Activated T-helper 2 cell treated with anti-CD3 and anti-CD28 coated beads, Interferon-gamma antibody, Interleukin-2, Interleukin-4, amounts not matched to agents 10 μg/mL and 5 μg/mL and 100 μg/mL, durations not matched to agents 14 hours and 24 hours and 36 hours (primary cell): ENCODE measurements around the gene SLC8A1. TPM values are rescaled to one million over a fixed set of nuclear protein-coding genes. Genes with fewer than 3 reads are reported as not detected.

Experiments
- DNase-seq: peaks from one replicate; pipeline ENCODE4 v3.0.0; 2021; ENCODE audit warnings: low spot score
- H3K27ac Mint-ChIP-seq: one replicate; pipeline ENCODE4 v1.8.0; 2021; ENCODE audit warnings: mixed read lengths
- H3K27me3 Mint-ChIP-seq: one replicate; pipeline ENCODE4 v1.8.0; 2021; ENCODE audit warnings: low read depth, mixed read lengths
- H3K36me3 Mint-ChIP-seq: one replicate; pipeline ENCODE4 v1.8.0; 2021; ENCODE audit warnings: low read depth, mixed read lengths
- H3K4me1 Mint-ChIP-seq: one replicate; pipeline ENCODE4 v1.8.0; 2021; ENCODE audit warnings: low read depth, mixed read lengths
- H3K4me3 Mint-ChIP-seq: one replicate; pipeline ENCODE4 v1.8.0; 2021; ENCODE audit warnings: low read depth, mild to moderate bottlenecking, moderate library complexity, mixed read lengths
- H3K9me3 Mint-ChIP-seq: one replicate; pipeline ENCODE4 v1.8.0; 2021; ENCODE audit warnings: mixed read lengths
- intact Hi-C: fragments of 100-400 bp; cut with micrococcal nuclease; formaldehyde crosslinking; loops from one replicate; pipeline ENCODE4 v1.15.1; 2023
- total RNA-seq: library from RNA; stranded (reverse); gene quantifications from 2 replicates; pipeline ENCODE4 v1.2.3, GENCODE V29; 2022

Gene SLC8A1
- total RNA-seq, 1 donor from 2014 or later: 5.5 TPM

DNA sequence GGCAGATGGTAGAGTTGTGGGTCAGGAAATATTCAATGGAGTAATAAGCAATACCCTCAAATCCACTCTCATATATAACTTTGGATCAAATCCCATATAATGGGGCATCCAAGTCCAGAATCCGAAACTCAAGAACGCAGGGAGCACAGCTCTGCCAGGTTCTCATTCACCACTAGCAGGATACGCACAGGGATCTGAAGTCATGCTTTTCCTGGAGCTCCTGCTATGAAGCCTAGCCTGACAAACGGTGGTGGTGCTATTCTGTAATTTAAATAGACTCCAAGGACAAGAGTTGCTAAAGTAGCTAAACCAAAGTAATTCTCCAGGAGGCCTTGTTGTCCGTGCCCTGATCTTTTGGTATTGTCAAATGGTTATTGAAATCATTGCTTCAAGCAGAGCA lies 264.8 kb downstream of the SLC8A1 start:
- peaks cover 3% of the 10 kb centered on the region for H3K4me1 Mint-ChIP-seq
- no peaks in the 10 kb centered on the region for H3K27me3 Mint-ChIP-seq
- peaks cover 4% of the 10 kb centered on the region for H3K36me3 Mint-ChIP-seq
- no peak overlapping the region for H3K4me3 Mint-ChIP-seq
- no peak overlapping the region for H3K27ac Mint-ChIP-seq
- H3K9me3 Mint-ChIP-seq: no peaks in the 10 kb centered on the region
- intact Hi-C loops: no loop called here
- no peak for DNase-seq

DNA sequence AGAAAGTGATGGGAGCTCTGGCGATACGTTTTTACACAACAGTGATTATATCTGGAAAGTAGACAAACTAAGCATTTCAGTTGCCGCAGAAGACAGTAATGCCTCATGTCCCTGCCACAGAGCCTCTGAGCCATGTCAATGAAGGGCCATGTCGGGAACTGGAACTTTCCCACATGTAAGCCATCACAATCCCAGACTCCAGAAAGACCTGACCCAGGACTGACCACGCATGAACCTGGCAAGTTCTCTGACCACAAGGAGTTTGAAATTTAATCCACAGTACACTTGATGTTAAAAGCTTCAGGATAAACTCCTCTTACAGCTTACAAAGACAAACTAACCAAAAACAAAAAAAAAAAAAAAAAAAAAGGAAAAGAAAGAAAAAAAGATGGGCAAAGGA lies 267.3 kb downstream of the SLC8A1 start:
- H3K27me3 Mint-ChIP-seq: no peaks in the 10 kb centered on the region
- H3K9me3 Mint-ChIP-seq: no peaks in the 10 kb centered on the region
- H3K36me3 Mint-ChIP-seq: peaks cover 4% of the 10 kb centered on the region
- H3K4me3 Mint-ChIP-seq: no peak overlapping the region
- H3K4me1 Mint-ChIP-seq: peaks cover 3% of the 10 kb centered on the region
- no peak for DNase-seq
- no peak overlapping the region for H3K27ac Mint-ChIP-seq
- intact Hi-C loops: no loop called here

DNA sequence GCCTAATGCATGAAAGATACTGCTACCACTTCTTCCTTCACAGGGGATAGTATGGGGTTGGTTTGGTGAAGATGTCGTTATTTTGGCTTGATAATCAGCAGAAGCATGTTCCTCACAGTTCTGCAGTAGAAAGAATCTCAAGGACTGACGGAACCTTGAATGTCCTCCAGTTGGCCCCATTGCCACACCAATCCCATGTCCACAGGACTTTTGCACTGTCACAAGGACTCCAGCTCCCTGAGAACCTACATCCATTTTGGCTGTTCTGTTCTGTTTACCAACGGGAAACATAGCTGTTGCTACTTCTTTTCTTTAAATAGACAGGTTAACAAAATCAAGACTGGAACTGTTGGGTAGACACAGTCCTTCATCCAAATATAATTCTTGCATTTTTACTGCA lies 270.0 kb downstream of the SLC8A1 start:
- intact Hi-C loops: no loop called here
- H3K9me3 Mint-ChIP-seq: no peaks in the 10 kb centered on the region
- no peak overlapping the region for H3K27ac Mint-ChIP-seq
- no peak for DNase-seq
- no peaks in the 10 kb centered on the region for H3K27me3 Mint-ChIP-seq
- H3K4me1 Mint-ChIP-seq: peaks cover 12% of the 10 kb centered on the region
- H3K4me3 Mint-ChIP-seq: no peak overlapping the region
- peaks cover 7% of the 10 kb centered on the region for H3K36me3 Mint-ChIP-seq

DNA sequence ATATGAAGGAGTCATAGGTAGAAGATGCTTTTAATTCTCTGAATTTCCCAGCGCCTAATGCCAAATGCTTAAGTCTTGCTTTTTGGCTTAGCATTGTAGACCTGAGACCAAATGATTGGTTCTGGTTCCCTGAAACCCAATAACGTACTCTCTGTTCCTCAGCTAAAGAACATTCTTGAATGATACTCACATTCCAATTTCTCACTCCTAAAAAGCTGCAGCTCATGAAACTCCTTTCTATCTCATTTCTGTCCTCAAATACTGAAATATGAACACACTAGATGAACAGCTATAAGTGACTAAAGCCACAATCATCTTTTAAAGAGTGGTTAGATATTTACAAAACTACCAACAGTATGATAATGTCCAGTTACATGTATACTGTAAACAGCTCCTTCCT lies 272.1 kb downstream of the SLC8A1 start:
- H3K9me3 Mint-ChIP-seq: no peaks in the 10 kb centered on the region
- no peaks in the 10 kb centered on the region for H3K27me3 Mint-ChIP-seq

DNA sequence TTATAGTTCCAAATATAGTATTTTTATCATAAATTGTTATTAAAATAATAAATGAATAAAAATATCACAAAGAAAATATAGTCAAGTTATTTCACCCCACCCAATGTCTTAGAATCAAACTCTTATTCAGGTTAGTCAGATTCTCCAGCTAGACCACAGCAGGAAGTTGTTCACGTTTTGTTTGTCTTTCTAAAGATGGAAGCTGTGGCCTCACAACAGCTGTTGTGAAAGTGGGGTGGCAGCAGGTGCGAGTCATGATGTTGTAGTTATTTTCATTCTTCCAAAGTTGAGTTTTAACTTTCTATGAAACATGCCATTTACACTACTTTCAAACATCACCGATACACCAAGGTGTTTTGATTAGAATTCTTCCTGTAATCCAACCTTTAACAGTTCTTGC lies 272.9 kb downstream of the SLC8A1 start:
- Mint-ChIP-seq H3K27me3 (no peaks in the 10 kb centered on the region), H3K27ac (no peak overlapping the region), H3K9me3 (no peaks in the 10 kb centered on the region), H3K36me3 (peaks cover 3% of the 10 kb centered on the region), H3K4me3 (no peak overlapping the region), H3K4me1 (peaks cover 12% of the 10 kb centered on the region)
- DNase-seq: no peak
- intact Hi-C loops: no loop called here

More for the DNA sequence above, 272.1 kb downstream of the SLC8A1 start:
- Mint-ChIP-seq H3K4me1 (peaks cover 12% of the 10 kb centered on the region), H3K4me3 (no peak overlapping the region), H3K36me3 (peaks cover 7% of the 10 kb centered on the region), H3K27ac (no peak overlapping the region)
- no peak for DNase-seq
- intact Hi-C loops: no loop called here

DNA sequence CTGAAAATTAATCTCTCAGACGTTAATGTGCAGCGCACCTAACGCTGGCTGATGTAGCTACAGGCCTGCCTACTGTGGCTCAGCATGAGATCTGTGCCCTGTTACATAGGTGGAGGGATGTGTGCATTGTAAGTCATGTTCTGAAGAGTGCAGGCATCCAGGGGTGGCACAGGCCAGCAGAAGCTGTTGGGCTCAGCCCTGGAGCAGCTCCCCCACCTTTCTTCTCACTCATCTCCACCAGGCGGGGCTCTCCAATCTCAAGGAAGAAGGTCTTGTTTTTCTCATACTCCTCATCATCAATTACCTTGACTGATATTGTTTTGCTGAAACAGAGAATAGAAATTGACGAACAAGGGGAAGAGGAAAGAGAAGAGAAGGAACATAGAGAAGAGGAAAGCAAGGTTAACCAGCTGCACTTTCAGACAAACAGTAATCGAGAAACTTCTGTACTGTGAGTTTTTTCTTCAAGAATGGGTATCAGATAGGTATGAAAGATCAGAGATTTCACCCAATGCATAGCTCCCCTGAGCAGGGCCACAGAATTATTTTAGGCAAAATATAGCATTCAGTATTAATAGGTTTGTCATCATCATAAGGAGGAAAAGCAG lies 273.6 kb downstream of the SLC8A1 start:
- intact Hi-C loops: no loop called here
- Mint-ChIP-seq H3K4me3 (no peak overlapping the region), H3K9me3 (no peaks in the 10 kb centered on the region), H3K27me3 (no peaks in the 10 kb centered on the region), H3K4me1 (peaks cover 12% of the 10 kb centered on the region), H3K36me3 (peaks cover 3% of the 10 kb centered on the region), H3K27ac (no peak overlapping the region)
- DNase-seq: no peak

DNA sequence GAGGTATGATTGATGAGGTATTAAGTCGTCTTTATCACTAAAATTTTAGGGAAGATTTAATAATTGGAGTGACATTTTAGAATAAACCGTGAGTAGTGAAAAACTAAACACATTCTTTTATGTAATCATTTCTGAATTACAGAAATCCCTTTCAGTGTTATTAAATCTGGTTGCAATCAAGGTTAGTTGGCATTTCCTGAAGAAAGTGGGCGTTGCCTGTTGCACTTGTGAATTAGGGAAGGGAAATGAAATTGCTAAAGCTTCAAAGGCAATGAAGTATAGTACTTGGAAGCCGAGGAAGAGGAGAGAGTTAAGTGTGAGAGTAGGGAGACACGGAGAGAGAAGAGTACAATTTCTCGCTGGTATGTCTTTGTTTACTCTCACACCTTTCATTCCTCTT lies 274.5 kb downstream of the SLC8A1 start:
- H3K9me3 Mint-ChIP-seq: no peaks in the 10 kb centered on the region
- H3K4me1 Mint-ChIP-seq: peaks cover 9% of the 10 kb centered on the region
- H3K27me3 Mint-ChIP-seq: no peaks in the 10 kb centered on the region
- H3K36me3 Mint-ChIP-seq: peaks cover 3% of the 10 kb centered on the region
- H3K27ac Mint-ChIP-seq: no peak overlapping the region
- no peak overlapping the region for H3K4me3 Mint-ChIP-seq
- intact Hi-C loops: no loop called here
- no peak for DNase-seq

DNA sequence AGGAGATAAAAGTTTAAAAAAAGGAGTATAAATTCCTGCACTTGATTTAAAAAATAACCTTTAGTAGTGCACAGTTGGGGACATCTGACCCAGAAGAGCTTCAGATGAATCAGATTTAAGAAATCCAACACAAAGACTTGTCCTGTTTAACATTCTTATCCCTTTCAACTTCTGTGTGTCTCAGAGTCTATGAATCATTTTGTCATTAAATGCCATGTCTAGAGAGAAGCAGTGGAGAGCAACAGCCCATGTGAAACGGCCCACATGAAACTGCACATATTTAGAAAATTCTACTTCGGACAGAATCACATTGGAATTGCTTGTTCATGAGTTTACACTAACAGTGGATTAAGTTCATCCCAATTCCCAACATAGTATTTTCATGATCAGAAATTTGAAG lies 278.6 kb downstream of the SLC8A1 start:
- Mint-ChIP-seq H3K27ac (no peak overlapping the region), H3K36me3 (peaks cover 1% of the 10 kb centered on the region), H3K4me1 (peaks cover 9% of the 10 kb centered on the region), H3K27me3 (no peaks in the 10 kb centered on the region), H3K9me3 (no peaks in the 10 kb centered on the region), H3K4me3 (no peak overlapping the region)
- DNase-seq: no peak
- intact Hi-C loops: no loop called here

DNA sequence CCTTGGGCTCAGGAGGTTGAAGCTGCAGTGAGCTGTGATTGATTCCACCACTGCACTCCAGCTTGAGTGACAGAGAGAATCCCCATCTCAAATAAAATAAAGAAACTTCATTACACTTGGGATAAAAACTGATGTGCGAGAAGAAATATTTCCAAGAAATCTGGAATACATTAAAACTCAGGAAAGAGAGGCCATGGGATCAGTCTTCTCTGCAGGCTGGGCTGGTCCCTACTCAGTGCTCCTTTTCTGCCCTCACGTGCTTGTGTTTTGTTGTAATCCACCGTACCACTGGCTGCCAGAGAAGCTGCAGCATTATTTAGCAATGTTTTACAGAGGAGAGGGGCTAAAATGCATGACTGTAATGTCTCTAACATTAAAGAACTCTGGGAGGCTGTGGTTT lies 282.0 kb downstream of the SLC8A1 start:
- Mint-ChIP-seq H3K9me3 (no peaks in the 10 kb centered on the region), H3K27me3 (no peaks in the 10 kb centered on the region), H3K4me1 (peaks cover 12% of the 10 kb centered on the region), H3K27ac (no peak overlapping the region), H3K4me3 (no peak overlapping the region), H3K36me3 (no peaks in the 10 kb centered on the region)
- DNase-seq: no peak
- intact Hi-C loops: no loop called here

DNA sequence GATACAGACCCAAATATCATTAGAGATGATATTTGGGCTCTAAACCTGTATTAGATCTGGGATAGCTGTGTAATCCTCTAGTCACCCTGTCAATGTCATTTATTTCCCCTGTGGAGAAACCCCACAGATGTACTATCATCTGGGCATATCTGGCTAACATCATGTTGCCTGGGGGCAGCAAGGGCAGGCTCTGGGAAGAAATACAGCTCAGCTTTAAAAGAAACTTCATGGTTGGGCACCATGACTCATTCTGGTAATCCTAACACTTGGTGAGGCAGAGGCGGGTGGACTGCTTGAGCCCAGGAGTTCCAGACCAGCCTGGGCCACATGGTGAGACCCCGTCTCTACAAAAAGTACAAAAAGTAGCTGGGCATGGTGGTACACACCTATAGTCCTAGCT lies 282.5 kb downstream of the SLC8A1 start:
- H3K4me3 Mint-ChIP-seq: no peak overlapping the region
- no peaks in the 10 kb centered on the region for H3K36me3 Mint-ChIP-seq
- intact Hi-C loops: no loop called here
- DNase-seq: no peak
- H3K27me3 Mint-ChIP-seq: no peaks in the 10 kb centered on the region
- H3K27ac Mint-ChIP-seq: no peak overlapping the region
- no peaks in the 10 kb centered on the region for H3K9me3 Mint-ChIP-seq
- H3K4me1 Mint-ChIP-seq: peaks cover 12% of the 10 kb centered on the region

DNA sequence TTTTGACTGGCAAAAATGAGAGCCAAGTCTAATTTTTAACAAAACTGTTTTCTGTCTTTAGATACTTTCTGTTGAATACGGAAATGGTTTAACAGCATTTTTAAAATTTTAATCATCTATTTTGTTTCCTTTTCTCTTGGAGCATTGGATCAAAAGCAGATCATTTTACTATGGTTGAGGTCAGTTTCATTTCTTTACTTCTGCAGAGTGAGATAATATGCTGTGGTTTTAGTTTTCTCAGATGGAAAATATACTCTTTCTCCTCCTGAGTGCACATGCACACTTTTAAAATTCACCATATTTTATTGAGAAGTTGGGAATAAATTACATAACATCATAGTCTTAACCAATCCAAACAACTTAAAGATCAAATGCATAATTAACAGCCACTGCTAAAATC lies 283.3 kb downstream of the SLC8A1 start:
- H3K4me1 Mint-ChIP-seq: peaks cover 12% of the 10 kb centered on the region
- H3K36me3 Mint-ChIP-seq: no peaks in the 10 kb centered on the region
- no peaks in the 10 kb centered on the region for H3K9me3 Mint-ChIP-seq
- intact Hi-C loops: no loop called here
- no peaks in the 10 kb centered on the region for H3K27me3 Mint-ChIP-seq
- H3K4me3 Mint-ChIP-seq: no peak overlapping the region
- DNase-seq: no peak
- no peak overlapping the region for H3K27ac Mint-ChIP-seq

DNA sequence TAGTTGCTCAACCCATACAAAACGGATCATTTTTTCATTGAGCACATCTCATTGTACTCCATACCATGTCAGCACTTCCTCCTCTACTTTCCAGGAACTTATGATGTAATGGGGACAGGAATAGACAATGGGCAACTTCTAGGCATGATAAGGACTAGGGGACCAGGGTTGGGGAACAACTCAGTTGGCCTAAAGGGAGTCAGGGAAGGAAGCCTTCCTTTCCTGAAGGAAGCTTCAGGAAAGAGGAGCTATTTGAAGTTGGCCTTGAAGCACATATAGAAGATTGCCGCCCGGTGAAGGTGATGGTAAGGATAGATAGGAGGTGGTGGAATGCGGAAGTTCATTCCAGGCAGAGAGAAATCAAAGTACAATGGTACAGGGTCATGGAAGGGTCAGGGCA lies 283.9 kb downstream of the SLC8A1 start:
- Mint-ChIP-seq H3K4me1 (peaks cover 12% of the 10 kb centered on the region), H3K9me3 (no peaks in the 10 kb centered on the region), H3K27me3 (no peaks in the 10 kb centered on the region), H3K4me3 (no peak overlapping the region), H3K36me3 (no peaks in the 10 kb centered on the region), H3K27ac (no peak overlapping the region)
- intact Hi-C loops: no loop called here
- DNase-seq: no peak

DNA sequence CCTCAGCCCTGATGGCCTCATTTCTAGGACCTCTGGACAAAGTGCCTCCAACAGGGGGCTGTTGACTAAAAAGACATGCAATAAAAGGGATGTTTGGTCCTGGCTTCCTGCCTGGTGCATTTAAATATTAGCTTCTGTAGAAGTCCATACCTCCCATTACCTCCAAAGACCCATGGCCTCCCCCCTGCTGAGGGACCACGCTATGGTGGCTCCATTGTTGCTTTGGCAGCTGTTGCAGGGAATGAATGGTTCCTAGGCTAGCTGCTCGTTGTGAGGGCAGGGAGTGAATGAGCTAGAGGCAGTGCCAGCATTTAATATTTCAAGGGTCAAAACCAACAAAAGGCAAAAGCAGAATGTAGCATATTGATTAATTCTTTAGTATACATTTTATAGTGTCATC lies 285.9 kb downstream of the SLC8A1 start:
- Mint-ChIP-seq H3K4me1 (peaks cover 12% of the 10 kb centered on the region), H3K27ac (no peak overlapping the region), H3K27me3 (no peaks in the 10 kb centered on the region), H3K9me3 (no peaks in the 10 kb centered on the region), H3K4me3 (no peak overlapping the region), H3K36me3 (no peaks in the 10 kb centered on the region)
- intact Hi-C loops: no loop called here
- no peak for DNase-seq

DNA sequence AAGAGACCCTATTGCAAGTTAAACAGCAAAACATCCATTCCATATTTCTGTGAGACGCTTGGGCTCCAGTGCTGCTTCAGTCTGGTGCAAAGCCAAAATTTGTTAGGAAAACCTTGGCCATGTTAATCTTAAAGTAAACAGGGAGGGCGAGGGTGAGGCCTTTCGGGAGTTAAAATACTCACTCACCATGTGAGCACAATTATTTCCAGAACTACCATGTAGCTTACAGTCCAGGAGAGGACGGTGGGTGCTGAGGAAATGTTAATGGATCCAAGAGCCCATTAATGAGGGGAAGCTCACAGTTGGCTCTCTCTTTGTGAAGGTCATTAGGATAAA lies 286.4 kb downstream of the SLC8A1 start:
- no peak overlapping the region for H3K27ac Mint-ChIP-seq
- no peaks in the 10 kb centered on the region for H3K36me3 Mint-ChIP-seq
- H3K9me3 Mint-ChIP-seq: no peaks in the 10 kb centered on the region
- intact Hi-C loops: no loop called here
- H3K27me3 Mint-ChIP-seq: no peaks in the 10 kb centered on the region
- no peak overlapping the region for H3K4me3 Mint-ChIP-seq
- DNase-seq: no peak
- H3K4me1 Mint-ChIP-seq: peaks cover 12% of the 10 kb centered on the region
